HAP-1 (cell line): ENCODE results near the gene ME3.

Experiments used
- DNase-seq, 2 experiments: peaks; one replicate each; pipeline ENCODE4 v3.0.0-alpha.2; 2016 to 2020; ENCODE audit warnings: low spot score in 2 of 2
- H3K27me3 ChIP-seq: fragments of 250-450 bp; sonication (Bioruptor Pico); 2 replicates; pipeline ENCODE4 v1.5.1; 2020; ENCODE audit warnings: low read depth, mild to moderate bottlenecking, moderate library complexity
- H3K36me3 ChIP-seq: fragments of 250-450 bp; sonication (Bioruptor Pico); replicated peaks from 2 replicates; pipeline ENCODE4 v1.5.1; 2020; ENCODE audit warnings: mild to moderate bottlenecking
- H3K4me1 ChIP-seq: fragments of 250-450 bp; sonication (Bioruptor Pico); 2 replicates; pipeline ENCODE4 v1.5.1; 2020; ENCODE audit warnings: mild to moderate bottlenecking
- H3K4me3 ChIP-seq: fragments of 250-450 bp; sonication (Bioruptor Pico); 2 replicates; pipeline ENCODE4 v1.5.1; 2020; ENCODE audit warnings: mild to moderate bottlenecking, moderate library complexity
- H3K9me3 ChIP-seq: fragments of 250-450 bp; sonication (Bioruptor Pico); 2 replicates; pipeline ENCODE4 v1.5.1; 2020; ENCODE audit warnings: mild to moderate bottlenecking, moderate library complexity
- in situ Hi-C: fragments of 300-500 bp; cut with MboI; formaldehyde crosslinking; loops from 3 replicates; pipeline ENCODE4 v1.14.3; 2020; ENCODE audit warnings: low sequenced_read_pairs, inconsistent platforms, mixed read lengths

ME3 gene

DNA sequence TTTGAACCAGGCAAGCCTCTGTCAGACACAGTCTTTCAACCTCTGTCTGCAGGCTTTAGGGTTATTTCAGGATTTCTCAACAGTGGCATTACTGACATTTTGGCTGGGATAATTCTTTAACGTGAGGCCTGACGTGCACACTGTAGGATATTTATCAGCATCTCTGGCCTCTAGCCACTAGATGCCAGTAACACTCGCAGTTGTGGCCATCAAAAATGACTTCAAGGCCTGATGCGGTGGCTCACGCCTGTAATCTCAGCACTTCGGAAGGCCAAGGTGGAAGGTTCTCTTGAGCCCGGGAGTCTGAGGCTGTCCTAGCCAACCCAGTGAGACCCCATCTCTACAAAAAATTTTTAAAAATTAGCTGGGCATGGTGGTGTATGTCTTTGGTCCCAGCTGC, 184.7 kb downstream of the ME3 start:
- in situ Hi-C loops = no loop called here

DNA sequence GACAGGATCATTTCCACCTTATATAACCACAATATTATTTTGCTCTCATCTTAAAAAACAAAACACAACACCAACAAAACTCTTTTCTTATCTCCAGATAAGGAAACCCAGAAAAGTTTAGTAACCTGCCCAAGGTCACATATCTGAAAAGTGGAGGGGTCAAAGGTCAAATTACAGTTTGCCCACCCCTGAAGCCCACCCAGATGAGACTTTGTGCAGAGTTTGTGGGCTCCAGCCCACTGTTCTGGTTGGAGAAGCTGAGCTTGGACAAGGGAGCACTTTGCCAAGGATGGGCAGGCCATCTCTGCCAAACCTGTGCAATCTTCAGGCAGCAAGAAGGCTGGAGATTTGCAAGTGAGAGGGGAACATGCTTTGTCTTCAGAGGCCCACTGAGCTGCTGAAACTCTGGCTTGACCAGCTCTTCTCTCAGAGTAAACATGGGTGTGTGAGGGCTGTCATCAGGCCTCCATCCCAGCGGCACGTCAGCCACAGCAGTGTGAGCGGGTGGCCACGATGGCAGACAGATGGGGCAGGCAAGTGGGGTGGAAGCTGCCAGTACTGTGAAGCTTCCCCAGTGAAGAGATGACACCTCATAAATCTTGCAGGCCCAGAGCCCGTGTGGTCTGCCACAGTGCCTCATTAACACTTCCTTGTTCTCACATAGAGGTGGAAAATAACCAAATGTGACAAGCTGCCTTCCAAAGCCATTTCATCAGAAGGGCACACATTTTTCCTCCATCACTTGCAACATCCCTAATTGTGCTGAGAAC, 186.0 kb downstream of the ME3 start:
- peaks cover 7% of the 10 kb centered on the region for H3K4me1 ChIP-seq
- no peak overlapping the region for H3K4me3 ChIP-seq
- H3K9me3 ChIP-seq = no peaks in the 10 kb centered on the region
- no peaks in the 10 kb centered on the region for H3K36me3 ChIP-seq
- DNase-seq = no peak
- in situ Hi-C loops = no loop called here
- H3K27me3 ChIP-seq = no peaks in the 10 kb centered on the region

More for the DNA sequence above, 184.7 kb downstream of the ME3 start:
- Histone ChIP-seq H3K4me3 (no peak overlapping the region), H3K4me1 (peaks cover 7% of the 10 kb centered on the region), H3K27me3 (no peaks in the 10 kb centered on the region), H3K36me3 (no peaks in the 10 kb centered on the region), H3K9me3 (no peaks in the 10 kb centered on the region)
- no peak for DNase-seq

DNA sequence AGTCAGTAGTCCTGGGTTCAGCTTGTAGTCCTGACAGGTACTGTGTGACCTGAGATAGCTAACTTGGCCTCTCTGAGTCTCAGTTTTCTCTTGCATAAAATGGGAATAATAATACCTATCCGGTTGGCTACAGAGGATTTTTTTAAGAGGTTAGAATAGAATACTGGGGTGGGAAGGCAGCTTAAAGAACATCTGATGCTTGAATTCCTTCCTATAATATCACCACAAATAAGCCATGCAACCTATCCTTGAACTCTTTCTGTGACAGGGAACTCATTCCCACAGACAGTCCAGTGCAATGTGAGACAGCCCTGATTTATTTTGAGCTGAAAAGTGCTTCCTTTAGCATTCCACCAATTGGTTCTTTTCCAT, 187.6 kb downstream of the ME3 start:
- Histone ChIP-seq H3K27me3 (no peaks in the 10 kb centered on the region), H3K9me3 (no peaks in the 10 kb centered on the region), H3K4me1 (peaks cover 7% of the 10 kb centered on the region), H3K4me3 (no peak overlapping the region), H3K36me3 (no peaks in the 10 kb centered on the region)
- no peak for DNase-seq
- in situ Hi-C loops = no loop called here

DNA sequence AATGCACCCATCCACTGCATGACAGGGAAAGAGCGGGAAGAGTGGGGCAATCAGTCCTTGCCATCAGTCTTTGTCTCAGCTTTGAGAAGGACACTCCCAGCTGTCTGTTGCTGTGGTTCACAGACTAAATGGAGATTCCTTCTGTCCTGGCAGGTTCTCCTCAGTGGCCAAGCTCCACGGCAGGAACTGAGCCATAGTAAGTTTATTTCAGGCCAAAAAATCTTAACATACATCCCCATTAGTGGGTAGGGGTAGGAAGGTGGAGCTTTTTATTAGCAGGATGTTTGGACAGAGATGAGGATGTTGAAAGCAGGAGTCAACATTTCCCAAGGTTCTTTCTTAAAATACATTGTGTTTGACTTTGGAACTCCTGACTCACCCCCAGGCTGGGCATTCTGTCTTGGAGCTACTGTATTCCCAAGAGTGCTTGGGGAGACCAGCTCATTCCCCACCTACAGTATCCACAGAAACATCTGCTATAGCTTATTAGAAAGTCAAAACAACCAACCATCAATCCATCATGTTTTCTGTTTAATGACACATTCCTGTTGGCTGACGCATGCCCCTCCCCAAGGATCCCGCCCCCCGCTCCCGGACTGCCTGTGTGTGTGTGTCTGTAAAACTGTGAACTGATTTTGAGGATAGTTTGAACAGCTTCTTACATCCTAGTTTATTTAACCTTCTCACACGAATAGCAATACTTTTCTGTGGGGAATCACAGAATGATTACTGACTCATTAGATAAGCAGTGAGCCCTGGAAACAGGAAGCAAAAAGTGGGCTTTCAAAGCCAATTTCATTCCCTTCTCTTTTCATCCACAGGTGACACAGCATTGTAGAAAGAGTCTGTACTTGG, 188.2 kb downstream of the ME3 start:
- H3K4me1 ChIP-seq = peaks cover 7% of the 10 kb centered on the region
- peak; percentile 40 to 71 for DNase-seq
- H3K27me3 ChIP-seq = no peaks in the 10 kb centered on the region
- H3K9me3 ChIP-seq = no peaks in the 10 kb centered on the region
- H3K36me3 ChIP-seq = no peaks in the 10 kb centered on the region
- no peak overlapping the region for H3K4me3 ChIP-seq
- in situ Hi-C loops = no loop called here

DNA sequence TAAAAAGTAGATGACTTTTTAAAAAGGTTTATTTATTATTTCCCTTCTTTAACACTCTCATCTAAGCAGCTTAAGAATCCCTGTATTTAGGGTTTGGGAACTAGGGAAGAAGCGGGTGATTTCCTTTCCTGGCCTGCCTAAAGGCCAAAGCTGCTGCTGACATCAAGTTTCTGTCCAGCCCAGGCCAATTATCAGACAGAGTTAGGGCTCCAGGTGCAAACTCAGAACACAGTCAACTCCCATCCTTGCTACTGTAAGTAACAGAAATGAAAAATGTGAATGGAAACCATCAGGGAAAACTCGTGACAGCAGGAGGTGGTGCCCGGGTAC, 188.8 kb downstream of the ME3 start:
- Histone ChIP-seq H3K27me3 (no peaks in the 10 kb centered on the region), H3K4me1 (peaks cover 7% of the 10 kb centered on the region), H3K9me3 (no peaks in the 10 kb centered on the region), H3K36me3 (no peaks in the 10 kb centered on the region), H3K4me3 (no peak overlapping the region)
- no peak for DNase-seq
- in situ Hi-C loops = no loop called here

DNA sequence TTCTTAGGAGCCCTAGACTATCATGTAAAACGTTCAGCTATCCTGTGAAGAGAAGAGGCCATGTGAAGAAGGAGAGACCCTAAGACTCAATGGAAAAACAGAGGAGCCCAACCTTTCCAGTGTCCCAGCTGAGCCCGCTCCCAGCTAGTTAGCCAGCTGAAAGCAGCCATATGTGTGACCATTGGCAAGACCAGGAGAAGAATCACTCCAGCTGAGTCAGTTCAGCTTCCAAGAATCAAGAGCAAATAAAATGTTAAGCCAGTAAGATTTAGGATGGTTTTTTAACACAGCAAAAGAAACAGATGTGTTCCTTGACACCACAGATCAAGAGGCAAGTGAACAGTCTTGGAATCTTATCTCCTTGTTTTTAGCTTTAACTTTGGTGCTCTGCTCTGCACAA, 189.7 kb downstream of the ME3 start:
- in situ Hi-C loops = no loop called here
- H3K9me3 ChIP-seq = no peaks in the 10 kb centered on the region
- no peak overlapping the region for H3K4me3 ChIP-seq
- H3K36me3 ChIP-seq = no peaks in the 10 kb centered on the region
- H3K4me1 ChIP-seq = peaks cover 10% of the 10 kb centered on the region
- DNase-seq = no peak
- no peaks in the 10 kb centered on the region for H3K27me3 ChIP-seq

DNA sequence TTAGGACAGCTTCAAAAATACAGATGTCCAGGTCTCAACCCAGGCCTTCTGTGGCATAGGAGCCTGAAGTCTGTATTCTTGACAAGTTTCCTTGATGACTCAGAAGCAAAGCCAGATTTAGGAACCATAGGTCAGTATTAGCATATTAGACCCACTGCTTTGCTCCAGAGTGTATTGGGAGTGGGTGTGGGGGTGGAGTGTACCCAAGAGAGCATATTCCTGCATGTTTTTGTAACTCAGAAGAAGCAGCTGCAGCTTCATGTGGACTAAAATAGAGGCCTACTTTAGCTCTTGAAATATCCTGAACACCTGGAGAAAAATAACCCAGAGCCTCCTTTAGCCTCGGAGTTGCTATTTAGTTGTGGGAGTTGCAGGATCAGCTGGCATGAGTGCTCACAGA, 191.0 kb downstream of the ME3 start:
- DNase-seq = no peak
- in situ Hi-C loops = no loop called here

DNA sequence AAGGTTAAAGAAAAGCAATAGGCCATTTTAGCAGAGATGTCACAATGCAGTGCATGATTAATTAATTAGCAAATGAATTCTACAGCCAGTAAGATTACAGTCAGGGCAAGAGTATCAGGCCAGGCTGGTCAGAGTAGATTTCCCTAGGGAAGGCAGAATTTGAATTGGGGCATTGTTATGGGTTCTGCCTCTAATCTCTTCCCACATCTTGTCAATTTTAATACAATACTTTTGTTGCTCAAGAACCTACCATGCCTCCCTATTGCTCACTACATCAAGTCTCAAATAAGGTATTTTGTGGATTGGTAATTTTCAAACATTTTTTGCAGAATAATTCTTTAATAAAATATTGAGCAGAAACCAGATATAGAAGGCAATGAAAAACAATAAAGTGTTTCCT, 194.1 kb downstream of the ME3 start:
- H3K36me3 ChIP-seq = no peaks in the 10 kb centered on the region
- peaks cover 3% of the 10 kb centered on the region; the same call in 1 of the 2 replicates for H3K4me1 ChIP-seq
- in situ Hi-C loops = no loop called here
- DNase-seq = peak; percentile 50 to 53
- no peaks in the 10 kb centered on the region for H3K9me3 ChIP-seq
- no peak overlapping the region for H3K4me3 ChIP-seq
- no peaks in the 10 kb centered on the region for H3K27me3 ChIP-seq

More for the DNA sequence above, 191.0 kb downstream of the ME3 start:
- peaks cover 10% of the 10 kb centered on the region for H3K4me1 ChIP-seq
- no peaks in the 10 kb centered on the region for H3K27me3 ChIP-seq
- no peak overlapping the region for H3K4me3 ChIP-seq
- no peaks in the 10 kb centered on the region for H3K36me3 ChIP-seq
- H3K9me3 ChIP-seq = no peaks in the 10 kb centered on the region

DNA sequence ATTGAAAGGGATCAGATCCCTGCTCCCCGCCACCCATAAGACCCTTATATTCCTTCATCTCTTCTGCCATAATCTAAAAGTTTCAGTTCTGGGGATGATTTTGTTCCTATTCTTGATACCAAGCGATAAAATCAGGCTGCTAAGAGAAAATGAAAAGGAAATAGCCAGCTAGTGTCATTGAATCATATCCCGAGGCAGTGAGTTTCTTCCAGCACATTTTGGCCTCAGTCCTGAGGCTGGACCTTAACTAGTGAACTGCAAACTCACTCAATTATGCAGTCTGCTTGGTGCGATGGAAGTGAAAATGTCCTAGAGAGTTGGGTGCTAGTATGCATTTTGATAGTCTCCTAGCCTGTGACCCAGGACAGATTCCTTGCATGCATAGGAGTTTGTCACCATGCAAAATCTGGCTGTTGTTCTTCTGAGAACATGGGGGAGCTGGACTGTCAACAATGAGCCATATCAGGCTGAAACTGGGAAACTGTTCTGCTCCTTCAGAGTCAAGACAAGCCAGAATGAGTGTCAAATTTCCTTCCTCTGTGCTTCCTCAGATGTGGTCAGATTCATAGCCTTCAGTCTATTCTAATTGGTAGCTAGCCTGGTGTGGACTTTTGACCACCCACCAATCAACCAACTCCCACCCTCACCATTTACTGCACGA, 194.8 kb downstream of the ME3 start:
- in situ Hi-C loops = no loop called here

DNA sequence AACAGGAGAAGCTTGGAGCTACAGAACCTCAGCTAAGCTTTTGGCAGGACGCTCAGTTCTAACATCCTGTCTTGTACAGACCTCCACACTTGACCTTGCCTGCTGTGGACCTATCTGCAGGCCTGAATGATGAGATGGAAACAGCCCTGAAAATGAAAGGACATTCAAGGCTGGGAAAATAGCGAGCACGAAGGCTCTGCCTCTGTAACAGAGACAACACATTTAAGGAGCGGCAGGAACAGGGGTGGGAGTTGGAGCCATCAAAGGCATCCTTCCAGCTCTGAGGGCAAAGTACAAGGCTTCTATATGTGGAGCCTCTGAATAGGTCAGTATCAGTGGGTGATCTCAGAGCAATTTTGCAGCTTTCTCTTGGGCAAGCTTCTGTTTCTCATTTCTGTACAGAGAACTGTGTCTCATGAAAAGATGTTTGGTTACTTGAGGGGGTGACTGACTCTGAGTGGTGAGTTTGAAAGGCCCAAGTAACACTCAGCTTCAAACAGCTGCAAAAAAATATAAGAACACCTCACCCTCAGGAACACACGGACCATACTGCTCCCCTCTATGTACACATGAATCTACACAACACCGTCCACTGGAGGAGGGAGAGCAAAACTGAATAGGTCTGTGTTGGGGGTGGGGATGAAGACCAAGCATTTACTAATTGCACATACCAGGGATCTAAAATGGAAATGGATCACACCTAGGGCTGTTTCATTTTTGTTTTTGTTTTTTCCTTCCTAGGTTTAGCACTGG, 196.1 kb downstream of the ME3 start:
- in situ Hi-C loops = no loop called here
- no peaks in the 10 kb centered on the region for H3K36me3 ChIP-seq
- no peaks in the 10 kb centered on the region for H3K9me3 ChIP-seq
- no peaks in the 10 kb centered on the region for H3K27me3 ChIP-seq
- H3K4me3 ChIP-seq = no peak overlapping the region
- H3K4me1 ChIP-seq = peaks cover 3% of the 10 kb centered on the region; the same call in 1 of the 2 replicates
- peak in 1 of 2 experiments; percentile 26 for DNase-seq

More for the DNA sequence above, 194.8 kb downstream of the ME3 start:
- DNase-seq = no peak
- Histone ChIP-seq H3K9me3 (no peaks in the 10 kb centered on the region), H3K4me1 (peaks cover 3% of the 10 kb centered on the region; the same call in 1 of the 2 replicates), H3K4me3 (no peak overlapping the region), H3K27me3 (no peaks in the 10 kb centered on the region), H3K36me3 (no peaks in the 10 kb centered on the region)

DNA sequence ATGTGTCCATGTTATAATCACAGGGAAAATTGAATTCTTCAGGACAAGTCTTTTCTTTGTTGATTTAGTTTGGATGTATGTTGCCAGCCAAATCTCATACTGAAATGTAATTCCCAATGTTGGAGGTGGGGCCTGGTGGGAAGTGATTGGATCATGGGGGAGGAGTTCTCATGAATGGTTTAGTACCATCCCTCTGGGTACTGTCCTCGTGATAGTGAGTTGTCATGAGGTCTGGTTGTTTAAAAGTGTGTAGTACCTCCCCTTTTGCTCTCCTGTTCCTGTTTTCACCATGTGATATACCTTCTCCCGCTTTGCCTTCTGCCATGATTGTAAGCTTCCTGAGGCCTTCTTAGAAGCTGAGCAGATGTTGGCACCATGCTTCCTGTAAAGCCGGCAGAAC, 197.4 kb downstream of the ME3 start:
- no peaks in the 10 kb centered on the region for H3K36me3 ChIP-seq
- no peaks in the 10 kb centered on the region for H3K9me3 ChIP-seq
- H3K27me3 ChIP-seq = no peaks in the 10 kb centered on the region
- no peak overlapping the region for H3K4me3 ChIP-seq
- no peak for DNase-seq
- H3K4me1 ChIP-seq = peaks cover 3% of the 10 kb centered on the region; the same call in 1 of the 2 replicates
- in situ Hi-C loops = no loop called here

DNA sequence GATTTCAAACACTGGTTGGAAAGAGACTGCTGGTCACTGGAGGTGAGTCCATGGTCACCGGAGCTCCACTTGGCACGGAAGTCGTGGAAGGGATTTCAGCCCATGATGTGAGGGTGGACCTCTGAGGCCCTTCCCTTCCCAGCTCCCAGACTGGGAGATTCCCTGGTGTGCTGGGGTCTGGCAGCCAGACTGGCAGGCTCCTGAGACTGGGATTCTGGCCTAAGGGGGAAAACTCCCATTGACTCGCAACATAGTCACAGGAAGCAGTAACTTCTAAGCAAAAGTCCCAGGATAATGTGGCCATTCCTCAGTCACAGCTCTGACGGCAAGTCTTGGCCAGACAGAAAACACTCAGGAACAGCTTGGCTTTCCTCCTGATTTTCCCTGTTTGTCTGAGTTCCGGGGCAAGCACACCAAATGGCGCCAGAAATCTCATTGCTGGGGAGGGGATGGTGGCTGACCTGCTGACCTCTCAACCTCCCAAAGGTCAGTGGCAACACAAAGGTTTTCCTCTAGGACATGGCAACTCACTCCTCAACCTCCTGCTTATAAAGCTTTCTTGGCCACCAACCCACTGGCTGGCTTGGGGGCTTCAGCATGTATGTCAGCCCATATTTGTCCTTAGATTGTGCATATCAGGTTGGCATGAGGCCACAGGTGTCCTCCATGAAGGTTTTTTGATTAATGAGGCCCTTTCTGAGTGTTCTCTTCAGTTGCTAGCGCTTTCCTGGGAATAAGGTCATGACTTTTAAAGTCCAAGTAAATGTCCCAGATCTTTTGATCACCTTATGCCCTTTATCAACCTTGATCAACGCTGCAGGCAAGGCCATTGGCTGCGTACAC, 198.2 kb downstream of the ME3 start:
- Histone ChIP-seq H3K9me3 (no peaks in the 10 kb centered on the region), H3K4me1 (peaks cover 3% of the 10 kb centered on the region; the same call in 1 of the 2 replicates), H3K27me3 (no peaks in the 10 kb centered on the region), H3K4me3 (no peak overlapping the region), H3K36me3 (no peaks in the 10 kb centered on the region)
- DNase-seq = no peak
- in situ Hi-C loops = no loop called here
